HCT116 (cell line): ENCODE results near the gene GOLGA3. TPM values are rescaled to one million over a fixed set of nuclear protein-coding genes. Genes with fewer than 3 reads are reported as not detected.

Experiments used
- ATAC-seq: fragments of 200-7000 bp; cut with Tn5 transposase; 2 replicates; pipeline ENCODE4 v1.9.1; 2020; ENCODE audit warnings: mild to moderate bottlenecking, moderate library complexity
- BruUV-seq: library from RNA; stranded (reverse); fragments of 400-500 nt; replicated peaks from 2 replicates; lab custom pipeline; 2021; lab: Mats Ljungman, UMichigan
- CTCF ChIA-PET: fragments of 300-600 bp; sonication (Branson Sonifier 250); formaldehyde crosslinking; loops from one replicate; lab custom pipeline; 2021; ENCODE audit warnings: antibody characterized with exemption; lab: Charles Lee
- POLR2A ChIA-PET: fragments of 300-600, 350-600 bp; sonication (Branson Sonifier 250); formaldehyde crosslinking; loops from one replicate; lab custom pipeline; 2021; ENCODE audit warnings: antibody characterized with exemption; lab: Charles Lee
- RAD21 ChIA-PET, 2 experiments: fragments of 300-600 bp; sonication (Branson Sonifier 250); formaldehyde crosslinking; loops; one replicate each; lab custom pipeline; 2023; ENCODE audit warnings: low total read pairs in 2 of 2; ENCODE audit not compliant: uncharacterized antibody in 2 of 2, unreplicated experiment in 2 of 2, low non-redundant PET in 1 of 2; lab: Charles Lee
- DNase-seq: peaks from one replicate; pipeline ENCODE4 v3.0.0-alpha.2; 2010; ENCODE audit warnings: low read depth, low spot score
- H2AFZ ChIP-seq: fragments of 200-600 bp; shearing (Covaris generic), sonication (generic); 2 replicates; pipeline ENCODE4 v1.6.1; 2017; ENCODE audit warnings: low read depth, mixed run types, mixed read lengths, antibody characterized with exemption, low read length; ENCODE audit not compliant: poor library complexity, severe bottlenecking
- H3K27ac ChIP-seq: 2 replicates; pipeline ENCODE4 v1.5.1; 2012; ENCODE audit warnings: low read depth, low read length
- H3K27me3 ChIP-seq: fragments of 200-600 bp; sonication (generic); 2 replicates; pipeline ENCODE4 v1.6.1; 2016; ENCODE audit warnings: mixed run types, low read length, mixed read lengths; ENCODE audit not compliant: insufficient read depth
- H3K36me3 ChIP-seq, 2 experiments: fragments of 200-500 bp in 1 of 2; fragments of 200-600 bp in 1 of 2; sonication (Bioruptor generic) in 1 of 2; sonication (generic) in 1 of 2; 2 replicates each; pipeline versions ENCODE4 v1.5.1 to v1.6.1; 2014 to 2016; ENCODE audit warnings: low read length in 2 of 2, inconsistent platforms in 1 of 2, mixed read lengths in 1 of 2, mixed run types in 1 of 2; ENCODE audit not compliant: insufficient read depth in 2 of 2, control insufficient read depth in 1 of 2
- H3K4me1 ChIP-seq, 2 experiments: fragments of 200-600 bp in 1 of 2; sonication (generic) in 1 of 2; 2 replicates each; pipeline versions ENCODE4 v1.5.1 to v1.6.1; 2012 to 2017; ENCODE audit warnings: low read length in 2 of 2, inconsistent platforms in 1 of 2, mild to moderate bottlenecking in 1 of 2, mixed read lengths in 1 of 2, mixed run types in 1 of 2, moderate library complexity in 1 of 2; ENCODE audit not compliant: insufficient read depth in 2 of 2, control insufficient read depth in 1 of 2
- H3K4me2 ChIP-seq: fragments of 200-600 bp; sonication (generic); 2 replicates; pipeline ENCODE4 v1.6.1; 2017; ENCODE audit warnings: mixed run types, low read length, mixed read lengths
- H3K4me3 ChIP-seq, 2 experiments: fragments of 200-600 bp in 1 of 2; sonication (generic) in 1 of 2; replicated peaks in 1 of 2; 2 replicates each; pipeline ENCODE4 v1.5.1; 2011 to 2016; ENCODE audit warnings: low read length in 2 of 2, control low read depth in 1 of 2, low read depth in 1 of 2, mild to moderate bottlenecking in 1 of 2, mixed read lengths in 1 of 2, mixed run types in 1 of 2
- H3K79me2 ChIP-seq: fragments of 200-600 bp; sonication (generic); 2 replicates; pipeline ENCODE4 v1.6.1; 2017; ENCODE audit warnings: mild to moderate bottlenecking, mixed run types, low read length, moderate library complexity, mixed read lengths; ENCODE audit not compliant: insufficient read depth
- H3K9ac ChIP-seq: fragments of 200-600 bp; sonication (generic); 2 replicates; pipeline ENCODE4 v1.6.1; 2016; ENCODE audit warnings: low read length, mixed read lengths
- H3K9me2 ChIP-seq: fragments of 200-600 bp; sonication (generic), shearing (Covaris generic); 2 replicates; pipeline ENCODE4 v1.6.1; 2017; ENCODE audit warnings: mixed run types, mild to moderate bottlenecking, moderate library complexity; ENCODE audit not compliant: insufficient read depth
- H3K9me3 ChIP-seq, 2 experiments: fragments of 200-500 bp in 1 of 2; fragments of 200-600 bp in 1 of 2; sonication (Bioruptor generic) in 1 of 2; sonication (generic) in 1 of 2; 2 replicates each; pipeline ENCODE4 v1.6.1; 2014 to 2017; ENCODE audit warnings: low read length in 2 of 2, mixed read lengths in 2 of 2, inconsistent platforms in 1 of 2, low read depth in 1 of 2, mild to moderate bottlenecking in 1 of 2, mixed run types in 1 of 2, moderate library complexity in 1 of 2; ENCODE audit not compliant: control insufficient read depth in 1 of 2, insufficient read depth in 1 of 2
- H4K20me1 ChIP-seq: fragments of 200-600 bp; sonication (generic), shearing (Covaris generic); 2 replicates; pipeline ENCODE4 v1.6.1; 2017; ENCODE audit warnings: mixed run types, mild to moderate bottlenecking, moderate library complexity; ENCODE audit not compliant: insufficient read depth
- CBX3 ChIP-seq: IDR thresholded peaks from 2 replicates; pipeline ENCODE4 v1.6.1; 2012; ENCODE audit warnings: low read depth
- EGR1 ChIP-seq: IDR thresholded peaks from 2 replicates; pipeline ENCODE4 v1.6.1; 2012; ENCODE audit warnings: low read depth
- ELF1 ChIP-seq: IDR thresholded peaks from 2 replicates; pipeline ENCODE4 v1.6.1; 2012; ENCODE audit warnings: low read depth, borderline replicate concordance
- SIN3A ChIP-seq: IDR thresholded peaks from 2 replicates; pipeline ENCODE4 v1.6.1; 2012; ENCODE audit warnings: low read depth
- ZNF274 ChIP-seq: fragments of 200-500 bp; sonication (Bioruptor generic); IDR thresholded peaks from 2 replicates; pipeline ENCODE4 v1.6.1; 2014; ENCODE audit warnings: mild to moderate bottlenecking, low read depth, low read length, inconsistent platforms
- intact Hi-C: fragments of 100-400 bp; cut with micrococcal nuclease; formaldehyde crosslinking; loops from 2 replicates; pipeline ENCODE4 v1.10.0; 2022
- total RNA-seq: library from RNA; stranded (reverse); gene quantifications from one replicate; pipeline ENCODE4 v1.2.1, GENCODE V29; 2021; ENCODE audit not compliant: unreplicated experiment
- TF ChIP-seq, protein P1 (sequence below): IDR thresholded peaks from 2 replicates; pipeline ENCODE4 v1.6.1; 2011; ENCODE audit warnings: mild to moderate bottlenecking, low read length, moderate library complexity; ENCODE audit not compliant: insufficient replicate concordance; ENCODE audit errors: extremely low read depth
- TF ChIP-seq, protein P2 (sequence below): IDR thresholded peaks from 2 replicates; pipeline ENCODE4 v1.6.1; 2012; ENCODE audit warnings: low read depth
- TF ChIP-seq, protein P3 (sequence below): IDR thresholded peaks from 2 replicates; pipeline ENCODE4 v1.6.1; 2012

Gene GOLGA3
- total RNA-seq, 1 experiment from 2014 or later = 35.1 TPM

DNA sequence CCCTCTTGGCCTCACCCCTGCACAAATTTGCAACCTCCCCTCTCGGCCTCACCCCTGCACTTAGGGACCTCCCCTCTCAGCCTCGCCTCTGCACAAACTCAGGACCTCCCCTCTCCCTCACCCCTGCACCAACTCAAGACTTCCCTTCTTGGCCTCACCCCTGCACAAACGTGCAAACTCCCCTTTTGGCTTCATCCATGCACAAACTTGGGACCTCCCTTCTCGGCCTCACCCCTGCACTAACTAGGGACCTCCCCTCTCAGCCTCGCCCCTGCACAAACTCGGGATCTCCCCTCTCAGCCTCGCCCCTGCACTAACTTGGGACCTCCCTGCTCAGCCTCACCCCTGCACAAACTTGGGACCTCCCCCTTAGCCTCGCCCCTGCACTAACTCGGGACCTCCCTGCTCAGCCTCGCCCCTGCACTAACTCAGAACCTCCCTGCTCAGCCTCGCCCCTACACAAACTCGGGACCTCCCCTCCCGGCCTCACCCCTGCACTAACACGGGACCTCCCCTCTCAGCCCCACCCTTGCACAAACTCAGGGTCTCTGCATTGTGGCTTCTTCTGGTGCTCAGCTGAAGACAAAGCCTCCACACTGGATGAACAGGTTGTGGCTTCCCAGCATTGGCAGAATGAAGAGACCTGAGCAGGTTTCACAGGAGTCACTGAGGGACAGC is 11.0 kb upstream of the GOLGA3 start:
- H3K4me3 ChIP-seq = no peak overlapping the region

DNA sequence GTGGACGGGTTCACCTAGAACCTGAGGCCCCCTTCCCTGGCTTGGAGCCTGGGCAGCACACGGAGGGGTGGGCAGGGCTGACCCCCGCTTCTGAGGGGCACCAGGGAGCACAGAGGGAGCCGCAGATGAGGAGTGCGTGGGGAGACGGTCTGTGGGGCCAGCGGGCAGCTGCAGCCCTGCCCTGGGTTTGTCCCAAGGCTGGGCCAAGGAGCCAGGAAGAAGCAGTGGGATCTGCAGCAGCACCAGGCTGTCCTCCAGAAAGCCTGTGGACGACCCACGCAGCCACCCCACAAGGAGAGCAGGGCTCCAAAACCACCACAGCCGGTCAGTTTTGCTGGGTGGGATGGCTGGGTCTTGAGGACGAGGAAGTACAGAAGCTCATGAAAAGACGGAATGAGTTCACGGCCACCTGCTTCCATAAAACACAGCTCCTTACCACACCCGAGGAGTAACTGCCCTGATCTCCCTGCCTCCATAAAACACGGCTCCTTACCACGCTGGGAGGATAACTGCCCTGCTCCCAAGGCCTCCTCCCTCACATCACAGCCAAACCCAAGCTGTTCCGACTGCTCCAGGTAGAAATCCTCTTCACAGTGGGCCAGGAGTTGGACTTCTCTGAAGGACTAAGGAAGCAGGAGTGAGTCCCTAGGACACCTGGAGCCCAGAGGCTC is 9.9 kb upstream of the GOLGA3 start:
- intact Hi-C loops = no loop called here
- H2AFZ ChIP-seq = no peak overlapping the region
- CTCF ChIA-PET = no interaction called here
- H3K27ac ChIP-seq = no peak overlapping the region
- no peaks in the 10 kb centered on the region for H3K4me1 ChIP-seq
- no TSS peak for BruUV-seq
- RAD21 ChIA-PET = no interaction called here
- no peaks in the 10 kb centered on the region for H3K36me3 ChIP-seq
- POLR2A ChIA-PET = no interaction called here
- H3K9ac ChIP-seq = no peak overlapping the region
- TF ChIP-seq, protein P1, sequence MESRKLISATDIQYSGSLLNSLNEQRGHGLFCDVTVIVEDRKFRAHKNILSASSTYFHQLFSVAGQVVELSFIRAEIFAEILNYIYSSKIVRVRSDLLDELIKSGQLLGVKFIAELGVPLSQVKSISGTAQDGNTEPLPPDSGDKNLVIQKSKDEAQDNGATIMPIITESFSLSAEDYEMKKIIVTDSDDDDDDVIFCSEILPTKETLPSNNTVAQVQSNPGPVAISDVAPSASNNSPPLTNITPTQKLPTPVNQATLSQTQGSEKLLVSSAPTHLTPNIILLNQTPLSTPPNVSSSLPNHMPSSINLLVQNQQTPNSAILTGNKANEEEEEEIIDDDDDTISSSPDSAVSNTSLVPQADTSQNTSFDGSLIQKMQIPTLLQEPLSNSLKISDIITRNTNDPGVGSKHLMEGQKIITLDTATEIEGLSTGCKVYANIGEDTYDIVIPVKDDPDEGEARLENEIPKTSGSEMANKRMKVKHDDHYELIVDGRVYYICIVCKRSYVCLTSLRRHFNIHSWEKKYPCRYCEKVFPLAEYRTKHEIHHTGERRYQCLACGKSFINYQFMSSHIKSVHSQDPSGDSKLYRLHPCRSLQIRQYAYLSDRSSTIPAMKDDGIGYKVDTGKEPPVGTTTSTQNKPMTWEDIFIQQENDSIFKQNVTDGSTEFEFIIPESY = no peak
- TF ChIP-seq, protein P2, sequence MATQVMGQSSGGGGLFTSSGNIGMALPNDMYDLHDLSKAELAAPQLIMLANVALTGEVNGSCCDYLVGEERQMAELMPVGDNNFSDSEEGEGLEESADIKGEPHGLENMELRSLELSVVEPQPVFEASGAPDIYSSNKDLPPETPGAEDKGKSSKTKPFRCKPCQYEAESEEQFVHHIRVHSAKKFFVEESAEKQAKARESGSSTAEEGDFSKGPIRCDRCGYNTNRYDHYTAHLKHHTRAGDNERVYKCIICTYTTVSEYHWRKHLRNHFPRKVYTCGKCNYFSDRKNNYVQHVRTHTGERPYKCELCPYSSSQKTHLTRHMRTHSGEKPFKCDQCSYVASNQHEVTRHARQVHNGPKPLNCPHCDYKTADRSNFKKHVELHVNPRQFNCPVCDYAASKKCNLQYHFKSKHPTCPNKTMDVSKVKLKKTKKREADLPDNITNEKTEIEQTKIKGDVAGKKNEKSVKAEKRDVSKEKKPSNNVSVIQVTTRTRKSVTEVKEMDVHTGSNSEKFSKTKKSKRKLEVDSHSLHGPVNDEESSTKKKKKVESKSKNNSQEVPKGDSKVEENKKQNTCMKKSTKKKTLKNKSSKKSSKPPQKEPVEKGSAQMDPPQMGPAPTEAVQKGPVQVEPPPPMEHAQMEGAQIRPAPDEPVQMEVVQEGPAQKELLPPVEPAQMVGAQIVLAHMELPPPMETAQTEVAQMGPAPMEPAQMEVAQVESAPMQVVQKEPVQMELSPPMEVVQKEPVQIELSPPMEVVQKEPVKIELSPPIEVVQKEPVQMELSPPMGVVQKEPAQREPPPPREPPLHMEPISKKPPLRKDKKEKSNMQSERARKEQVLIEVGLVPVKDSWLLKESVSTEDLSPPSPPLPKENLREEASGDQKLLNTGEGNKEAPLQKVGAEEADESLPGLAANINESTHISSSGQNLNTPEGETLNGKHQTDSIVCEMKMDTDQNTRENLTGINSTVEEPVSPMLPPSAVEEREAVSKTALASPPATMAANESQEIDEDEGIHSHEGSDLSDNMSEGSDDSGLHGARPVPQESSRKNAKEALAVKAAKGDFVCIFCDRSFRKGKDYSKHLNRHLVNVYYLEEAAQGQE = no peak
- TF ChIP-seq, protein P3, sequence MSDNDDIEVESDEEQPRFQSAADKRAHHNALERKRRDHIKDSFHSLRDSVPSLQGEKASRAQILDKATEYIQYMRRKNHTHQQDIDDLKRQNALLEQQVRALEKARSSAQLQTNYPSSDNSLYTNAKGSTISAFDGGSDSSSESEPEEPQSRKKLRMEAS = no peak
- TF ChIP-seq CBX3 (no peak), ELF1 (no peak), EGR1 (no peak), SIN3A (no peak)
- ATAC-seq = no peak; the same call in 1 of the 2 replicates
- H3K9me3 ChIP-seq = no peaks in the 10 kb centered on the region
- no peaks in the 10 kb centered on the region for H3K27me3 ChIP-seq
- H3K4me3 ChIP-seq = no peak overlapping the region
- no peak for DNase-seq
- H3K4me2 ChIP-seq = no peak overlapping the region
- H3K79me2 ChIP-seq = no peaks in the 10 kb centered on the region
- no peaks in the 10 kb centered on the region for H3K9me2 ChIP-seq
- H4K20me1 ChIP-seq = no peaks in the 10 kb centered on the region

More for the DNA sequence above, 11.0 kb upstream of the GOLGA3 start:
- no peak overlapping the region for H3K27ac ChIP-seq
- no peak overlapping the region for H3K9ac ChIP-seq
- ChIA-PET CTCF (no interaction called here), RAD21 (no interaction called here)
- no peaks in the 10 kb centered on the region for H3K4me1 ChIP-seq
- H2AFZ ChIP-seq = no peak overlapping the region
- no peaks in the 10 kb centered on the region for H3K36me3 ChIP-seq
- ATAC-seq (no peak), DNase-seq (no peak)
- no peaks in the 10 kb centered on the region for H3K79me2 ChIP-seq
- no TSS peak for BruUV-seq
- H3K27me3 ChIP-seq = no peaks in the 10 kb centered on the region
- H3K4me2 ChIP-seq = no peak overlapping the region
- no peaks in the 10 kb centered on the region for H3K9me3 ChIP-seq
- H4K20me1 ChIP-seq = no peaks in the 10 kb centered on the region
- H3K9me2 ChIP-seq = no peaks in the 10 kb centered on the region
- TF ChIP-seq ZNF274 = no peak
- TF ChIP-seq, all 23 proteins: peak for 0
- POLR2A ChIA-PET = no interaction called here
- intact Hi-C loops = no loop called here
